ENCODE data around the gene LDHA. TPM values are rescaled to one million over a fixed set of nuclear protein-coding genes. Genes with fewer than 3 reads are reported as not detected.

The LDHA gene
- total and polyA plus RNA-seq, 2 of the 13 experiments (the other 11 are each of a cell fraction or from before 2014, with no cell fraction given) = 805 to 1,547 TPM

DNA sequence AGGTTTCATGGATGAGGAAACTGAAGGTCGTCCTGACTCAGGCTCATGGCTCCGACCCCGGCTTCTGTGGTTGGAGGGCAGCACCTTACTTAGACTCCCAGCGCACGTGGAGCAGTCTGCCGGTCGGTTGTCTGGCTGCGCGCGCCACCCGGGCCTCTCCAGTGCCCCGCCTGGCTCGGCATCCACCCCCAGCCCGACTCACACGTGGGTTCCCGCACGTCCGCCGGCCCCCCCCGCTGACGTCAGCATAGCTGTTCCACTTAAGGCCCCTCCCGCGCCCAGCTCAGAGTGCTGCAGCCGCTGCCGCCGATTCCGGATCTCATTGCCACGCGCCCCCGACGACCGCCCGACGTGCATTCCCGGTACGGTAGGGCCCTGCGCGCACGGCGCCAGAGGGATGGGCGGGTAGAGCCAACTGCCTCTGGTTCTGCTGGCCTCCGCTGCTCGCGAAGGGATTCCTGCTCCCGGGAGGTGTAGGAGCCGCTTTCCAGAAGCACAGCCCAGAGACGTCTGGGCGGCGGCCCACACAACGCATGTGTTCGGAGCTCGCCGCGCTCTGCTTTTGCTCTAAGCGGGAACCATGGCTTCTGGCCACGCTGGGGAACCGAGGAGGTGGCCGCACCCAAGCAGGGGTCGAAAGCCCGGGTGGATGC is at the start of gene LDHA (continued):
- TF ChIP-seq ZNF646 (CRISPR knock-in tag; IDR thresholded peaks at IDR 0.05) (peak; percentile 61), NONO (IDR thresholded peaks at IDR 0.05) (no peak), NONO (CRISPR knock-in tag; conservative IDR thresholded peaks at IDR 0.05) (peak; percentile 98), FLYWCH1 (CRISPR knock-in tag; IDR thresholded peaks at IDR 0.05) (no peak), ZNF674 (CRISPR knock-in tag; IDR thresholded peaks at IDR 0.05; ENCODE audit: low read depth) (peak; percentile 95), REL (CRISPR knock-in tag; conservative IDR thresholded peaks at IDR 0.05) (peak; percentile 83; the same call in 1 of the 2 replicates), ADNP (CRISPR knock-in tag; IDR thresholded peaks at IDR 0.05) (no peak), NFYC (CRISPR knock-in tag; IDR thresholded peaks at IDR 0.05) (peak; percentile 37; the same call in 1 of the 2 replicates), MEF2D (CRISPR knock-in tag; IDR thresholded peaks at IDR 0.05) (peak; percentile 92), ZNF101 (CRISPR knock-in tag; IDR thresholded peaks at IDR 0.05; ENCODE audit: borderline replicate concordance, low read depth) (0 out of 2 replicates have a peak, but pooled peaks have one; percentile 44), SCMH1 (CRISPR knock-in tag; IDR thresholded peaks at IDR 0.05; ENCODE audit: borderline replicate concordance) (no peak), ZNF335 (CRISPR knock-in tag; IDR thresholded peaks at IDR 0.05) (peak; percentile 90), SIX1 (CRISPR knock-in tag; IDR thresholded peaks at IDR 0.05; ENCODE audit: borderline replicate concordance) (no peak), ERF (CRISPR knock-in tag; IDR thresholded peaks at IDR 0.05) (peak; percentile 99)
- TF ChIP-seq, protein P1, sequence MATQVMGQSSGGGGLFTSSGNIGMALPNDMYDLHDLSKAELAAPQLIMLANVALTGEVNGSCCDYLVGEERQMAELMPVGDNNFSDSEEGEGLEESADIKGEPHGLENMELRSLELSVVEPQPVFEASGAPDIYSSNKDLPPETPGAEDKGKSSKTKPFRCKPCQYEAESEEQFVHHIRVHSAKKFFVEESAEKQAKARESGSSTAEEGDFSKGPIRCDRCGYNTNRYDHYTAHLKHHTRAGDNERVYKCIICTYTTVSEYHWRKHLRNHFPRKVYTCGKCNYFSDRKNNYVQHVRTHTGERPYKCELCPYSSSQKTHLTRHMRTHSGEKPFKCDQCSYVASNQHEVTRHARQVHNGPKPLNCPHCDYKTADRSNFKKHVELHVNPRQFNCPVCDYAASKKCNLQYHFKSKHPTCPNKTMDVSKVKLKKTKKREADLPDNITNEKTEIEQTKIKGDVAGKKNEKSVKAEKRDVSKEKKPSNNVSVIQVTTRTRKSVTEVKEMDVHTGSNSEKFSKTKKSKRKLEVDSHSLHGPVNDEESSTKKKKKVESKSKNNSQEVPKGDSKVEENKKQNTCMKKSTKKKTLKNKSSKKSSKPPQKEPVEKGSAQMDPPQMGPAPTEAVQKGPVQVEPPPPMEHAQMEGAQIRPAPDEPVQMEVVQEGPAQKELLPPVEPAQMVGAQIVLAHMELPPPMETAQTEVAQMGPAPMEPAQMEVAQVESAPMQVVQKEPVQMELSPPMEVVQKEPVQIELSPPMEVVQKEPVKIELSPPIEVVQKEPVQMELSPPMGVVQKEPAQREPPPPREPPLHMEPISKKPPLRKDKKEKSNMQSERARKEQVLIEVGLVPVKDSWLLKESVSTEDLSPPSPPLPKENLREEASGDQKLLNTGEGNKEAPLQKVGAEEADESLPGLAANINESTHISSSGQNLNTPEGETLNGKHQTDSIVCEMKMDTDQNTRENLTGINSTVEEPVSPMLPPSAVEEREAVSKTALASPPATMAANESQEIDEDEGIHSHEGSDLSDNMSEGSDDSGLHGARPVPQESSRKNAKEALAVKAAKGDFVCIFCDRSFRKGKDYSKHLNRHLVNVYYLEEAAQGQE (IDR thresholded peaks at IDR 0.05; ENCODE audit: borderline replicate concordance in 1 of 2, low read depth in 1 of 2, low read length in 2 of 2) = peak in 1 of 2 experiments; percentile 79; a peak in 2 of 4 replicates
- TF ChIP-seq, protein P2, sequence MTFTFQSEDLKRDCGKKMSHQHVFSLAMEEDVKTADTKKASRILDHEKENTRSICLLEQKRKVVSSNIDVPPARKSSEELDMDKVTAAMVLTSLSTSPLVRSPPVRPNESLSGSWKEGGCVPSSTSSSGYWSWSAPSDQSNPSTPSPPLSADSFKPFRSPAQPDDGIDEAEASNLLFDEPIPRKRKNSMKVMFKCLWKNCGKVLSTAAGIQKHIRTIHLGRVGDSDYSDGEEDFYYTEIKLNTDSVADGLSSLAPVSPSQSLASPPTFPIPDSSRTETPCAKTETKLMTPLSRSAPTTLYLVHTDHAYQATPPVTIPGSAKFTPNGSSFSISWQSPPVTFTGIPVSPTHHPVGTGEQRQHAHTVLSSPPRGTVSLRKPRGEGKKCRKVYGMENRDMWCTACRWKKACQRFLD (CRISPR knock-in tag; IDR thresholded peaks at IDR 0.05; ENCODE audit: borderline replicate concordance) = peak; percentile 98
- TF ChIP-seq, protein P3, sequence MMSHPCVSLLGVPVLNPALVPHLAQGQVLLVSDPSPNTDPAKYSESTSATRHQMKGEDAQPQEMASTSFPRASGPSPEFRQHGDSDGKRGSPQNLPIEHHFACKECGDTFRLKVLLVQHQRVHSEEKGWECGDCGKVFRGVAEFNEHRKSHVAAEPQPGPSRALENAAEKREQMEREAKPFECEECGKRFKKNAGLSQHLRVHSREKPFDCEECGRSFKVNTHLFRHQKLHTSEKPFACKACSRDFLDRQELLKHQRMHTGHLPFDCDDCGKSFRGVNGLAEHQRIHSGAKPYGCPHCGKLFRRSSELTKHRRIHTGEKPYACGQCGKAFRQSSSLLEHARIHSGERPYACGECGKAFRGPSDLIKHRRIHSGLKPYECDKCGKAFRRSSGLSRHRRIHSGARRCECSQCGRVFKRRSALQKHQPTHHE (CRISPR knock-in tag; IDR thresholded peaks at IDR 0.05; ENCODE audit: borderline replicate concordance) = peak; percentile 97
